HG03521 (cell line): ENCODE measurements around the gene AGMO.

Experiments used
- ATAC-seq: cut with Tn5 transposase; IDR thresholded peaks from one replicate; pipeline ENCODE4 v1.9.1; 2021; ENCODE audit warnings: mild to moderate bottlenecking, moderate library complexity; ENCODE audit not compliant: unreplicated experiment

AGMO gene

DNA sequence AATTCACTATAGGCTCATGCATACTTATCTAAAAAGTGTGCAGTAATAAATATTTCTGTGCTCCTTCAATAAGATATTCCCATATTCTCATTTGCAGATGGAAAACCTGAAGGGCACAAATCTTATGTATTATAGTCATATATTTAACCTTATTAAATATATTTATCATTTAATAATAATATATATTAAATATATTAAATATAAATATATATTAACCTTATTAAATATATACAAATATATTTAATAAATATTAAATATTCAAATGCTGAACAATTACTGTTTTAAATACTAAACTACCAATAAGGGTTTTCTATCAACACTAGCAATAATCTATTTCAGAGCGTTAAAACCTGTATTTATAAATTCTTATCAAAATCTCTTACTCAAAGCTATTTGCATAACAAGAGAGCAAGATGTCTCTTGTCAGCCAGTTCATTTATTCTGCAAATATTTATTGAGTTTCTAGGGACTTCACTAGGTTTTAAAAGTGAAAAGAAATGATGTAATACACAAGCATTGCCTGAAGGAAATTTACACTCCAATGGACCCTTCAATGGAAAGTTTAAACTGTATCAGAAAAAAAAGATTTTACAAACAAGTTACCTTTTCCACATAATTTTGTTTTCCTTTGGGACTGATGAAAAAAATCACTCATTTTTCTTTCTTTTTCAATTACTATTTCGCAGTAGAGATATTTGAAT lies 159.2 kb downstream of the AGMO start:
- ATAC-seq, result no peak

DNA sequence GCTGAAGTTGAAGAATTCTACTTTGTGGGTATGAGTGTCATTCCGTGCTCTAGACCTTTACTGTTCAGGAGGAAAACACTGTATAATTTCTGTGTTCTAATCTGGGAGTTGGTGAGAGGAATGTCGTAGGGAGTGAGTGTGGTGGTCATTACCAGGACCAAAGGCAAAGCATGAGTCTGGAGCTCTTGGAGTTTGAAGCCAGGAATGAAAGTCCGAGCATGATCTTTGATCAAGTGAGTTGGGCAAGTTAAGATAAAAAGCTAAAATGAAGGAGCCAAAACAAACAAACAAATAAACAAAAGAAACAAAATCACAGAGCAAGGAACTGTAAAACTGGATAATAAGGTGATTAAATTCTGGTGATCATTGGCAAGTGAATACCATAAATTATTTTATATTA lies 161.4 kb downstream of the AGMO start:
- no peak for ATAC-seq

DNA sequence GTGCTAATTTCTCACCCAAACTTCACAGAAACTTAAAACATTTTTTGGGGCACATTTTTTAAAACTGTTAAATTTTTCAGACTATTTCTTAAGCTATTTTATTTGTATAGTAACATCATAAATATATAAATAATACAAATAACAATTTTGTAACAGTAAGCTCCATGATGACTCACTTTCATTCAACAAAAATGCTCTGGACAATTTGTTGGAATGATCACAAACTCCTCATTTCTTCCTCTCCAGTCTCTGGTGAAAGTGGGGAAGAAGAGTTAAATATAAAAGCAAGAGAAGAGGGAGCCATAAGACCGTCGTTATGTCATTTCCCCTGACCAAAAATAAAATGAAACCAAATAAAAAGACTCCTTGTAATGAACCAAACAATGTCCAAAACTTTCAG lies 162.4 kb downstream of the AGMO start:
- no peak for ATAC-seq

- no peak for ATAC-seq
Observed at GRCh38 chr7:15397922-15398760, 163.7 kb downstream of the AGMO start.

GRCh38 chr7:15397159-15397550 lies 164.7 kb downstream of the AGMO start:
- ATAC-seq, result no peak

DNA sequence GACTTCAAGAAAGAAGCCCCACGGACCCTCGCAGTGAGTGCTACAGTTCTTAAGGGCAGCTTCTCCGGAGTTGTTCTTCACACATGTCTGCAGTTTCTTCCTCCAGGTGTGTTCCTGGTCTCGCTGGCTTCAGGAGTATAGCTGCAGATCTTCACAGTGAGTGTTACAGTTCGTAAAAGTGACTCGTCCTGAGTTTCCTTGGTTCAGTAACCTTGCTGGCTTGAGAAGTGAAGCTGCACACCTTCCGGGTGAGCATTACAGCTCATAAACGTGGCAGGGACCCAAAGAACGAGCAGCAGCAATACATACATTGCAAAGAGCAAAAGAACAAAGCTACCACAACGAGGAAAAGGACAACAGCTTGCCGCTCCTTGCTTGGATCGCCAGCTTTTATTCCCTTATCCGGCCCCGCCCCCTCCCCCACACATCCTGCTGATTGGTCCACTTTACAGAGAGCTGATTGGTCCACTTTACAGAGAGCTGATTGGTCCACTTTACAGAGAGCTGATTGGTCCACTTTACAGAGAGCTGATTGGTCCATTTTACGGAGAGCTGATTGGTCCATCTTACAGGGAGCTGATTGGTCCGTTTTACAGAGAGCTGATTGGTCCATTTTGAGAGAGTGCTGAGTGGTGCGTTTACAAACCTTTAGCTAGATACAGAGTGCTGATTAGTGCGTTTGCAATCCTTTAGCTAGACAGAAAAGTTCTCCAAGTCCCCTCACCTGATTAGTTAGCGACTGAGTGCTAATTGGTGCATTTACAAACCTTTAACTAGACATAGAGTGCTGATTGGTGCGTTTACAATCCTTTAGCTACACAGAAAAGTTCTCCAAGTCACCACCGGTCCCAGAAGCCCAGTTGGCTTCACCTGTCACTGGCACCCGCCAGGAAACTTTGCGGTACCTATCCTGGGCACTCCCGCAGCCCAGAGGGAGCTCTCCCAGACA lies 165.3 kb downstream of the AGMO start:
- ATAC-seq, result no peak

DNA sequence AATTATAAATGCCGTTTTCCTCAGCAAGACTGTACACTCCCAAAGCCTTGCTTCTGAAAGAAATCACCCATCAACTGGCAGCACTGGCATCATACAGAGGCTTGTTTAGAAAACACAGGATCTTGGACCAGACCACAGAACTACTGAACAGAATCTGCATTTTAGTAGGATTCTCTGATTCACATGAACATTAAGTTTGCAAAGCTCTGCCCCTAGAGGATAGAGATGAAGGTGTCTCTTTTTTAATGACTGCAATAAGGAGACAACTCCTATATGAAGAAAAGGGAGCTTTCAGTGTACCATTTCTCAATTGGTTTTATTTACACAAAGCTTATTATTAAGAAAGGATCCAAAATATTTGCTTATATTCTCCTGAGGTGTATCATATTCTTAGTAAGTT lies 172.7 kb downstream of the AGMO start:
- no peak for ATAC-seq

- ATAC-seq, result no peak
Observed at GRCh38 chr7:15378494-15379145, 183.2 kb downstream of the AGMO start.

DNA sequence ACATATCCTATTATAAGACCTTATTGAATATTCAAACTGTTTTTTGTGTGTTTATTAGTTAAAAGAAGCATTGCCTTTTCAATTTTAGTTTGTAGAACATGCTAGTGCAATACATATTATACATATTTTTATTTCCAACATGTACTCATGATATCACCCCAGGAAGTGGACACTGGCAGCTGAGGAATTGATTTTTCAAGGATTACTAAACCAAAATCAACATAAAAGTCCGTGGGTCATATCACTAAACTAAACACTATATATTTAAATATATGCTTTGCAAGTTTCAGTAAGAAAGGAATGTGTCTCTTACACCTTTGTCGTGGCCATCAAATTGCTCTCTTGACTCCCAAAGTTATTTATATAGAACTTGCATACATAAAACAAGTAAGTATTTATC lies 185.2 kb downstream of the AGMO start:
- no peak for ATAC-seq

DNA sequence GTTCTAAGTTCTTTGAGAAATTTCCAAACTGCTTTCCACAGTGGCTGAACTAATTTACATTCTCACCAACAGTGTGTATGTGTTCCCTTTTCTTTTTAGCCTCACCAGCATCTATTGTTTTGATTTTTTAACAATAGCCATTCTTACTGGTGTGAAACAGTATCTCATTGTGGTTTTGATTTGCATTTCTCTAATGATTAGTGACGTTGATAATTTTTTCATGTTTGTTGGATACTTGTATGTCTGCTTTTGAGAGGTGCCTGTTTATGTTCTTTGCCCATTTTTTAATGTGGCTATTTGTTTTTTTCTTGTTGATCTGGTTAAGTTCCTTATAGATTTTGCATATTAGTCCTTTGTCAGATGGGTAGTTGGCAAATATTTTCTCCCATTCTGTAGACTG lies 191.4 kb downstream of the AGMO start:
- ATAC-seq, result no peak

- no peak for ATAC-seq
Observed at GRCh38 chr7:15368653-15369052, 193.2 kb downstream of the AGMO start.

DNA sequence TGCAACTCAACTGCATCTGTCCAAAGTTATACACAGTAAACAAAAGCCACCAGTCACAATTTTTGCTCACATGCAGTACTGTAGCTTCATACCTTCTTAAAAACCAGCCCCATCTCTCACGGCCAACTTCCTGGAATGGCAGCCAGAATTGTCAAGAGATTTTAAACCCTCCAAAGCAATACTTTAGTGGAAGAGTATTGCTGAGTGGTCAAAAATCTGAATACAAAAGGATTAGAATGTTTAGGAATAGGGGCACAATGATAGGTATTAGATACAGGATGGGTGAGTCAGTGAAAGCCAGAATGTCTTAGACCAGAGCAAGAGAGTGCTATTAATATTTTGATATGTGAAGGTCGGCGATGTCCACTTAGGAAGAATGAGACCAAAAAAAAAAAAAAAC lies 193.9 kb downstream of the AGMO start:
- ATAC-seq, result no peak

GRCh38 chr7:15358112-15358511 lies 203.7 kb downstream of the AGMO start:
- ATAC-seq, result no peak

DNA sequence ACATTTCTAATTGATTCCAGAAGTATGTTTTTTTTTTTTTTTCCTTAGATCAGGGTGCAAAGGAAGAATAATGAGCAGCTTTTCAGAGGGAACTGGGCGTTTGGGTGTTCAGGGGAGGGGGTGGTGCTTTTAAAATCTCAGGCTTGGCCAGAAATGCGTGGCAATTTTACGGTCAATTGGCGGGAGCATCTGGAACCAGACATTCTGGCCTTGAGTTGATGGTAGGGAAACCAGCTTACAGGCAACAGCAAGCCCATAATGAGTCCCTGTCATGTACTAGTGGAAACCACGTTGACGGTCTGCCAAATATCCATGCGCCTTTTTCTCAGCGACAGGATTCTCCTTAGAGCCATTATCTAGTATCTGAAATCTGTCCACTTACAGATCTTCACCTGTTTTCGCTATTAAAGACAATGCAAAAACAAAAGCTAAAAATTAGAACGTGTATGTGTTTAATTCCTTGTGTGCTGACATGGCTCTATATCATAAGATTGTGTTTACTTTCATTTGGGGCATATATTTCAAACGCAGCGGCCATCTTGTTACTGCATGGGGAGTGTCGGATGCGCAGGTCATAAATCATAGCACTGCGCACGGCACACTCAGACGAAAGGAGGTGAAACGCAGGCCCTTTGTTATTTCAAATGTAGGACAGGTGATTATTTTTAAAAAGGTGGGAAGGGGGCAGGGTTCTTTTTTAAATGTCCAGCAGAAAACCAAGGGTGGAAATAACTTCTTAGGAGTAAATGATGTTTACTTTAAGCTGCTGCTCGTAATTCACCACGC lies 209.2 kb downstream of the AGMO start:
- ATAC-seq, result no peak

GRCh38 chr7:15345216-15345615 lies 216.6 kb downstream of the AGMO start:
- ATAC-seq, result no peak

DNA sequence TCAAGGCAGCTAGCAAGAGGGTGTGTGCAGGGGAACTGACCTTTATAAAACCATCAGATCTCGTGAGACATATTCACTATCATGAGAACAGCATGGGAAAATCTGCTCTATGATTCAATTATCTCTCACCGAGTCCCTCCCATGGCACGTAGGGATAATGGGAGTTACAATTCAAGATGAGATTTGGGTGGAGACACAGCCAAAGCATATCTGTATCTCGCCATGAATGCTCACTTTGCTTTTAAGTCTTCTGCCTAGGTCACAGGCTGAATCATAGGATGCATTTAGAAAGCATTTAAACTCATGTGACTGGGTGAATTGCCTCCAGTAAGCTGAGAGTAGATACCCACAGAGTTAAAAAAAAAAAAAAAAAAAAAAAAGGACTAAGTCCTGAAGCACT lies 220.0 kb downstream of the AGMO start:
- ATAC-seq, result no peak

GRCh38 chr7:15336146-15336545 lies 225.7 kb downstream of the AGMO start:
- ATAC-seq, result no peak

DNA sequence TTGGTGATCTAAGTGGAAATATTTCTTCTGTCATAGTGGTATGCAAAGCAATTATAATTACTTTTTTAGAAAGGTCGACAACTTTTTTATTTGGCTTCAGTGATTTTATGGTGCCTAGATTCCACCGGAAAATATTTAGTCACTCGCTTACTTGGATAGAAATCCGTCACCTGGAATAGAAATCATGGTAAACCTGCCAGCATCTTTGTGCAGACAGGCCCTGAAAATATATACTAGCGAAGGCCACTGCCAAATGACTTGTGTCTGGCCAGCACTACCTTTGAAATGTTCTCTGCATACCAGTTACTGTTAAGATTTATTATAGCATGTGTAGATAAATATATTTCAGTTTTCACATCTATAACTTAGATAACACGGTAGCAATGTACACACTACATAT lies 226.4 kb downstream of the AGMO start:
- ATAC-seq, result no peak

GRCh38 chr7:15334536-15335263 lies 227.1 kb downstream of the AGMO start:
- ATAC-seq, result no peak
